ENCODE measurements around the gene PDAP1.
A peak's percentile ranks its signal among the peaks of the same experiment; 100 is the strongest.
"Not testable (repeated sequence)": the region's sequence is repeated elsewhere in the genome, so short reads cannot be mapped to it uniquely, and the experiment has no call there.

Gene PDAP1, protein sequence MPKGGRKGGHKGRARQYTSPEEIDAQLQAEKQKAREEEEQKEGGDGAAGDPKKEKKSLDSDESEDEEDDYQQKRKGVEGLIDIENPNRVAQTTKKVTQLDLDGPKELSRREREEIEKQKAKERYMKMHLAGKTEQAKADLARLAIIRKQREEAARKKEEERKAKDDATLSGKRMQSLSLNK

GRCh38 chr7:99408379-99409191, at the start of gene PDAP1, which contains the start of gene BUD31:
Gene PDAP1, minus strand, starts transcription at chr7:99408597. Its CDS starts 49 bp downstream, at chr7:99408548.
Gene BUD31, plus strand, starts transcription at chr7:99408969. Its CDS starts 2,124 bp downstream, at chr7:99411093.
- DNase-seq: peak; percentile 94 to 97

DNA sequence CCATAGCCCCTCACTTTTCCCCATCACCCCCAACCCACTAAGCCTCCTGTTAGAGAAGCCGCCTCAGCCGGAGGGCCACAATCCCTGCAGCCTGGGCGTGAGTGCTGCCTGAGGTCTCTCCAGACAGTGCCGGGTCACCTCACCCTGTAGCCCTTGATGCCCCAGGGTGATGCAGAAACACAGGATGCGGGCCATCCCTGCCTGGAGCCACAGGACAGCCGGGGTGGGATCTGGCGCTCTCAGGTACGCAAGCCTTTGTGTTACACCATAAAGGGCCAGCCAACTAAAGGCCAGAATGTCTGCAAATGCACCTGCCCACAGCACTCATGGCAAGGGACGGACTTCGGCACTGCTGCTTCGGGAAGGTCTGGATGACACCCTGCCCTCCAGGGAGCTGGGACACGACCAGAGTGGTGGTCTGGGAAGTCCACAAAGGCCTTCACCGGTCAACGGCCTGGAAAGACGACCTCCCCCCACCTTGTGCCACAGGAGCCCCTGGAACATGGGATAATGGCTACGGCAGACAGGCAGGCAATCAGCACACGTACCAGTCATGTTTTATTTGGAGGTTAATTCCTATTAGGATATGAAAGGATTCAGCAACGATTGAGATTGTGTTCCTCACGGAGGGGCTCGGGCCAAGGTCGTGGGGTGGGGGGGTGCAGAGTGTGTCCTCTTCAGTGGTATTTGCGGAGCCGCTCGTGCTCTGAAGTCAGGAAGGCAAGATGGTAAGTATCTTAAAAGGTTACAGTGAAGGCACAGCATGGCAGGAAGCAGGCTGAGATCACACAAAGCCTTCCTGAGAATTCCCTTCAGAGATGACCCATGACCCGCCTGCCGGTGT, 49.5 kb upstream of the PDAP1 start:
- DNase-seq: no peak

GRCh38 chr7:99457050-99457649, 48.8 kb upstream of the PDAP1 start:
- DNase-seq: no peak

DNA sequence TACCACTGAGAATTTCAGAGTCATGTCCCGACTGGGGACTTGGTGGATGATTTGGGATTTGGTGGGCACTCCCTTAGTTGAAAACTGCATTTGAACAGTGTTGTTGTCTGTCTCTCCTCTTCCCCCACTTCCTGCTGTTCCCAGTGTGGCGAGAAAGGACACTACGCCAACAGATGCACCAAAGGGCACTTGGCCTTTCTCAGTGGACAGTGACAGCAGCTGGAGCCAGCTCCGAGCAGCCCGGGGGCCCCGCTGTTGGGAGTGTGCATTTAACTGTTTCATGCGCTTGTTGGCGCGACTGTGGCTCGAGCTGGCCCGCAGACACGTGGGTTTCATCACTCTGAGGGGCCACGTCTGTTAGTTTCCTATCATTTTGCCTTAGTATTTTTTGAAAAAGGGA, 47.9 kb upstream of the PDAP1 start:
- no peak for DNase-seq

- no peak for DNase-seq
Observed at GRCh38 chr7:99455874-99456273, 47.5 kb upstream of the PDAP1 start.

DNA sequence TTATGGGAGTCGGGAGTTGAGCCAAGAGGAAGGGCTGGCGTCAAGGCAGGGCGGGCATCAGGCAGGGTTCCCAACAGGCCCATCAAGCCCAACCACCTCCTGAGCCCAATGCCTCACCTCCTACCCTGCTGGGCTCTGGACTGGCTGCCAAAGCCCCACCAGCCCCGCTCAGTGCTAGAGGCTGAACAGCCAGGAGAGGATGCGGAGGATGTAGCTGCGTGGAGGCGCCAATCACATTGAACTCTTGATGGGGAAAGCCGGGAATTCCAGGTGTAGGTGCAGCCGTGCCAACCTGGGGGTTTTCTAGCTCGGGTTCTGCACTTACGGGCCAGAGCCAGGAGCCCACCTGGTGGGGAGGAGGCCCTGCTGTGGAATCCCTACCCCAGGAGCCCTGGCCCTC, 44.7 kb upstream of the PDAP1 start:
- DNase-seq: no peak

DNA sequence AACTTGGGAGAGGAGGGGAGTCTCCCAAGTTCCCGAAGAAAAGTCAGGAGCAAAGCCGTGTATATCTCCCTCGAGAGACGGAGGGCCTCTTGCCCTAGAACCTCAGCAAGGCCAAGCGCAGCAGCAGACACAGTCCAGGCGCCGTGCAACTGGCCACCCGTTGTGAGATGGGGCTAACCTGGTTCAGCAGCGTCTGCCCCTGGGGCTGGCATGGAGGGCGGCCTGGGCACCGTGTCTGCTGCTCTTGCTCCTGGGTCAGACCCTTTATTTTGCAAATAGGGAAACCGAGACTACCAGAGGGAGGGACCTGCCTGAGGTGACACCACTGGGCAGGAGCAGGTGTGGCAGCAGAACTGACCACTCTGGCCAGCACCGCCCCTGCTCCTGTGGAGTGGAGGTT, 44.1 kb upstream of the PDAP1 start:
- DNase-seq: no peak

- no peak for DNase-seq
Observed at GRCh38 chr7:99451936-99452335, 43.5 kb upstream of the PDAP1 start.

DNA sequence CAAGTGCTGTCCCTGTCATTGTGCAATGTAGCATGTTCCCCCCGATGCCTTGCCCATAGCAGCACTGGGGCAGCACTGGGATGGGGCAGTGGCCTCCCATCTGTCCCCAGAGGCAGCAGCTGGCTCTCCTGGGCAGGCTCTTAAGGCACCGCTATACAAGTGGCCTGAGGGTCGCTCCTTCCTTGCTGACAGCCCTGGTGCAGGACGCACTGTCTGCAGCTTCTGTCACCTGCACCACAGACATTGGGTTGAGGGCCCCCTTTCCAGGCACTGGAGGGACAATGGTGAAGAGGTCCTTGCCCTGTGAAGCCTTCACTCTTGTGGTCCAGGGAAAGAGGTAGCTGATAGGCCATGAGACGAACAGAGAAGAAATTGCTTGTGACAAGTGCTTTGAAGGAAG, 40.9 kb upstream of the PDAP1 start:
- no peak for DNase-seq

DNA sequence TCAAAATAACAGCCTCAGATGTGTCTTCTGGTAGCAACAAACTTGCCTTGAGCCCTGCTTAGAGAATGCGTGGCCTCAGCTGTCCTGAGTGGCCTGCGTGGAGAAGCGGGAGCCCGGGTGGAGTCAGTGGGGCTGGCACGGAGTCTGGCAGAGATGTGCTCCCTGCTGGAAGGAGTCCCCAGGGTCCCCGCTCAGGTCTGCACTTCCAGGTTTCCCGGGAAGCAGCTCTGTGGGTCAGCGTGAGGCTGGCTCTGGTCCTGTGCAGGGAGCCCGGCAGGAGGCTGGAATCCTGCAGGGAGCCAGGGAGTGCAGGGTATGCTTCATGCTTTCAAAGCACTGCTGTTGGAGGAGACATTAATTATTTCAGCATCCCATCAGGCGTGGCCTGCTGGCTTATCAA, 40.5 kb upstream of the PDAP1 start:
- DNase-seq: no peak

DNA sequence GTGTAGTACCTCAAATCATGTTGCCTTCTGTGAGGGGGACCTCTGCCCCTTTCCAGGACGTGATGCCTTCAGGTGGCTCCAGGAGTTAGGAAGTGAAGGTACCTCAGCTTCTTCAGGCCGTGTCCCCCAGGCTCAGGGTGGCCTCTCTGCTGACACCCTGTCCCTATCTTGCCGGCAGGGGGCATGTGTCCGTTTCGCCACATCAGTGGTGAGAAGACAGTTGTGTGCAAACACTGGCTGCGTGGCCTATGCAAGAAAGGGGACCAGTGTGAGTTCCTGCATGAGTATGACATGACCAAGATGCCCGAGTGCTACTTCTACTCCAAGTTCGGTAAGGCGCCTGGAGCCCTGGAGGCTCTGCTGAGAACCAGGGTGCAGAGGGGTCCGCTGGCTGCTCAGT, 39.5 kb upstream of the PDAP1 start:
- DNase-seq: no peak

GRCh38 chr7:99446096-99446495, 37.7 kb upstream of the PDAP1 start:
- no peak for DNase-seq

DNA sequence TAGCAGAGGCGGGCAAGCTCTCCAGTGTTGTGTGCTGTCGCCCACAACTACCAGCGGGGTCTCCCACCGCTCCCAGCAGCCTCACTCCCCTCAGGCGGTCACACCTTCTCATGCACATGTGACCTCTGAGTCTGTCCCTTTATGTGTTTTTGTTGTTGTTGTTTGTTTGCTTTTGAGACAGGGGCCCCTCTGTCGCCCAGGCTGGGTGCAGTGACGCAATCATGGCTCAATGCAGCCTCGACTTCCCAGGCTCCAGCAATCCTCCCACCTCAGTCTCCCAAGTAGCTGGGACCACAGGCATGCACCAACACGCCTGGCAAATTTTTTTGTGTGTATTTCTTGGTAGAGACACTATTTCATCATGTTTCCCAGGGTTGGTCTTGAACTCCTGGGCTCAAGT, 31.8 kb upstream of the PDAP1 start:
- DNase-seq: no peak

GRCh38 chr7:99438573-99439480, 30.4 kb upstream of the PDAP1 start, which contains the start of the genes CPSF4 and PTCD1:
Gene CPSF4, plus strand, starts transcription at chr7:99438943. Its CDS starts 140 bp downstream, at chr7:99439083.
Gene PTCD1, minus strand, starts transcription at chr7:99438798. Its CDS starts 3,556 bp downstream, at chr7:99435242.
- peak; percentile 96 to 97 for DNase-seq

- no peak for DNase-seq
Observed at GRCh38 chr7:99437946-99438572, 29.7 kb upstream of the PDAP1 start.

DNA sequence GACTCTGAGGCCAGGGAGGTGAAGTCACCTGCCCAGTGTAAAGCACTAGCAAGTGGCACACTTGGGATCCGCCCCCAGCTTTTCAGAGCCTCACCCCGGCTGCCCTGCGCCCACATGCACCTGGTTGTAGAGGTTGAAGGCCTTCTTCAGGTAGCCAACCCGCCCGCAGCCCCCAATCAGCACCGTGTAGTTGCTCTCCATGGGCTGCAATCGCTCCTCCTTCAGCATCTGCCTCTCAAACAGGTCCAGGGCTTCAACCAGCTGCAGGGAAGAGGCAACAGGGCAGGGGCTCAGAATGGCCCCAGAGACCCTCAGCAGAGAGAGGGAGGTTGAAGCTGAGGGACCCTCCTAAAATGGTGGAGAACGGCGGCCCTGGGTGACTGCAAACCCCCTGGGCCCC, 24.8 kb upstream of the PDAP1 start:
- no peak for DNase-seq

GRCh38 chr7:99431756-99432540, 23.6 kb upstream of the PDAP1 start:
- DNase-seq: not testable (repeated sequence)

- DNase-seq: no peak
Observed at GRCh38 chr7:99429756-99430155, 21.4 kb upstream of the PDAP1 start.

GRCh38 chr7:99428972-99429566, 20.7 kb upstream of the PDAP1 start:
- peak in 1 of 2 experiments; percentile 22 for DNase-seq
